HG02588 (cell line): ENCODE data around the gene ZNF529.

Experiments used
- ATAC-seq: cut with Tn5 transposase; IDR thresholded peaks from one replicate; pipeline ENCODE4 v1.9.1; 2021; ENCODE audit warnings: mild to moderate bottlenecking, moderate library complexity; ENCODE audit not compliant: unreplicated experiment

The ZNF529 gene

DNA sequence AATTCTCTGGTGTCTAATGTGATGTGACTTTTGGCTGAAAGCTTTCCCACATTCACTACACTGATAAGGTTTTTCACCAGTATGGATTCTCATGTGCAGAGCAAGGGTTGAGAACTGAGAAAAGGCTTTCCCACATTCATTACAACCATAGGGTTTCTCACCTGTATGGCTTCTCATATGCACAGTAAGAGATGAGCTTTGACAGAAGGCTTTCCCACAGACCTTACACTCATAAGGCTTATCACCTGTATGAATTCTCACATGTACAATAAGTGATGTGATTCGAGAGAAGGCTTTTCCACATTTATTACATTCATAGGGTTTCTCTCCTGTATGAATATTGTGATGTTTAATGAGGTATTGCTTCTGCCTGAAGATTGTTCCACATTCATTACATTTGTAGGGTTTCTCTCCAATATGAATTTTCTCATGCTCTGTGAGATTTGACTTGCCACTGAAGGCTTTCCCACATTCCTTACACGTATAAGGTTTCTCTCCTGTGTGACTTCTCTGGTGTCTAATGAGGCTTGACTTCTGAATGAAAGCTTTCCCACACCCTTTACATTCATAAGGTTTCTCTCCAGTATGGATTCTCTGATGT, 59.0 kb downstream of the ZNF529 start:
- ATAC-seq, result no peak

DNA sequence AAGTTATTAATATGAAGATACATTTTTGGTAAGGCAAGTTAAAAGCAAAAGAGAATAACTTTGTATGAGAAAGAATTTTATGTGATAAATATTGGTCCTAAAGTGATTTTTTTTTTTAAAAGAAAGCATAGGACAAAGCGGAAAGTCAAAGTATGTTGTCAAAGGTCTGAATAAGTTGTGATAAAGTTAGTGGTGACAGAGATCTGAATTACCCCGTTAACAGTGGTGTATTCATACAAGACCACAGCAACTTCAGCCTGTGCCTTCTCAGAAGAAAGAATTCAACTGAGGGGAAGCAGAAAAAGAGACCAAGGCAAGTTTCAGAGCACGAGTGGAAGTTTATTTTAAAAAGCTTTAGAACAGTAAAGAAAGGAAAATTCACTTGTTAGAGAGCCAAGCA, 64.8 kb downstream of the ZNF529 start:
- no peak for ATAC-seq

DNA sequence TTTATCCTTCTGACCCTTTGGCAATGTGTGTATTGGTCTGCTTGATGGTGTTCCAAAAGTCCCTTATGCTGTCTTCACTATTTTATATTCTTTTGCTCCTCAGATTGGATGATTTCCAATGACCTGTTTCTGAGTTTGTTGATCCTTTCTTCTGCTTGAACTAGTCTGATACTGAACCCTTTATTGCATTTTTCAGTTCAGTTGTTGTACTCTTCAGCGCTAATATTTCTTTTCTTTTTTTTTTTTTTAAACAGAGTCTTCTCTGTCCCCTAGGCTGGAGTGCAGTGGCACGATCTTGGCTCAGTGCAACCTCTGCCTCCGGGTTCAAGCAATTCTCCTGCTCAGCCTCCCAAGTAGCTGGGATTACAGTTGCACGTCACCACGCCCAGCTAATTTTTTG, 71.1 kb downstream of the ZNF529 start:
- ATAC-seq, result no peak

DNA sequence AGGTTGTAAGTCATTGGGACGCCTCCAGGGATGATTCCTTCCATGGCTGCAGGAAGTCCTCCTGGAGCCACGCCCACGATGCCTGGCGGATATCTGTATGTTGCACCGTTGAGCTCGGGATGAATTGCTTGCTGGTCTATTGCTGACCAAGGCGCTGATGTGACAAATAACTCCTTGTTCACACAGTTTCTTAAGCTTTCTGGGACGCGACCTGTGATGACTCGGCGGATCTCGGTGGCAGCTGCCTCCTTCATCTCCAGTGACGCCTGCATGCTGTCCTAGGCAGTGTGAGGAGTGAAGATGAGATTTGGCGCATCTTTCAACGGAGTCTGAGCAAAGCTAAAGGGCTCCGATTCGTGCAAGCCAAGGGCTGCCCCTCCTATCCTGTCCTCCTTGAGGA, 76.1 kb downstream of the ZNF529 start:
- ATAC-seq, result no peak
